Measurements from ENCODE around the gene TMEM63A.

DNA sequence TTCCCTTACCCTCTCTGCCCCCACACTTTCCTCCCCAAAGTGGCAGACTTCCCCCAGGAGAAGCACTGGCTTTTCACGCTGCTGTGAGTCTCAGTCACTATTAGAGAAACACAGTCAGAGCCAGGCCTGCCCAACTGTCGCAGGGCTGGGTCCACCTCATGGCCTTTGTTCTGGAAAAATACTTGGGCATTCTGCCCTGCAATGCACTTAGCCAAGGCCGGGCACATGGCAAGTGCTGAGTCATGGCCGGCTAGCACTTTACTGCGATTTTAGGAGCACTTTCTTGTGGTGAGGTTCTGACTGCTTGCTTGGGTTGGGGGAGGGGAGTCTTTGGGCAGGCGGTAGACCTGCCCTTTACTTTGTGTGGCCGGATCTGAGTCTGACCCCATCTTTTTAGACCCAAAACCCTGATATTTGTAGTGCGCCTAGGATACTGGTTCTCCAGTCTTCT is 64.5 kb downstream of the TMEM63A start:
- TF ChIP-seq, protein P1, sequence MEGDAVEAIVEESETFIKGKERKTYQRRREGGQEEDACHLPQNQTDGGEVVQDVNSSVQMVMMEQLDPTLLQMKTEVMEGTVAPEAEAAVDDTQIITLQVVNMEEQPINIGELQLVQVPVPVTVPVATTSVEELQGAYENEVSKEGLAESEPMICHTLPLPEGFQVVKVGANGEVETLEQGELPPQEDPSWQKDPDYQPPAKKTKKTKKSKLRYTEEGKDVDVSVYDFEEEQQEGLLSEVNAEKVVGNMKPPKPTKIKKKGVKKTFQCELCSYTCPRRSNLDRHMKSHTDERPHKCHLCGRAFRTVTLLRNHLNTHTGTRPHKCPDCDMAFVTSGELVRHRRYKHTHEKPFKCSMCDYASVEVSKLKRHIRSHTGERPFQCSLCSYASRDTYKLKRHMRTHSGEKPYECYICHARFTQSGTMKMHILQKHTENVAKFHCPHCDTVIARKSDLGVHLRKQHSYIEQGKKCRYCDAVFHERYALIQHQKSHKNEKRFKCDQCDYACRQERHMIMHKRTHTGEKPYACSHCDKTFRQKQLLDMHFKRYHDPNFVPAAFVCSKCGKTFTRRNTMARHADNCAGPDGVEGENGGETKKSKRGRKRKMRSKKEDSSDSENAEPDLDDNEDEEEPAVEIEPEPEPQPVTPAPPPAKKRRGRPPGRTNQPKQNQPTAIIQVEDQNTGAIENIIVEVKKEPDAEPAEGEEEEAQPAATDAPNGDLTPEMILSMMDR (IDR thresholded peaks at IDR 0.05), result no peak
- peak; percentile 36 for TF ChIP-seq EP300 (IDR thresholded peaks at IDR 0.05; ENCODE audit: low read depth)
- TF ChIP-seq POLR2A (IDR thresholded peaks at IDR 0.05), result no peak
- TF ChIP-seq POLR2AphosphoS5 (IDR thresholded peaks at IDR 0.05), result peak; percentile 78 to 88 (median 79)

Data from transverse colon (tissue), 4 donors.